Measurements from ENCODE around the gene PCOLCE2. TPM values are rescaled to one million over a fixed set of nuclear protein-coding genes. Genes with fewer than 3 reads are reported as not detected.

The PCOLCE2 gene
- total and polyA plus RNA-seq, 3 donors from 2014 or later = 10.7 to 15.4 (median 14.4) TPM

DNA sequence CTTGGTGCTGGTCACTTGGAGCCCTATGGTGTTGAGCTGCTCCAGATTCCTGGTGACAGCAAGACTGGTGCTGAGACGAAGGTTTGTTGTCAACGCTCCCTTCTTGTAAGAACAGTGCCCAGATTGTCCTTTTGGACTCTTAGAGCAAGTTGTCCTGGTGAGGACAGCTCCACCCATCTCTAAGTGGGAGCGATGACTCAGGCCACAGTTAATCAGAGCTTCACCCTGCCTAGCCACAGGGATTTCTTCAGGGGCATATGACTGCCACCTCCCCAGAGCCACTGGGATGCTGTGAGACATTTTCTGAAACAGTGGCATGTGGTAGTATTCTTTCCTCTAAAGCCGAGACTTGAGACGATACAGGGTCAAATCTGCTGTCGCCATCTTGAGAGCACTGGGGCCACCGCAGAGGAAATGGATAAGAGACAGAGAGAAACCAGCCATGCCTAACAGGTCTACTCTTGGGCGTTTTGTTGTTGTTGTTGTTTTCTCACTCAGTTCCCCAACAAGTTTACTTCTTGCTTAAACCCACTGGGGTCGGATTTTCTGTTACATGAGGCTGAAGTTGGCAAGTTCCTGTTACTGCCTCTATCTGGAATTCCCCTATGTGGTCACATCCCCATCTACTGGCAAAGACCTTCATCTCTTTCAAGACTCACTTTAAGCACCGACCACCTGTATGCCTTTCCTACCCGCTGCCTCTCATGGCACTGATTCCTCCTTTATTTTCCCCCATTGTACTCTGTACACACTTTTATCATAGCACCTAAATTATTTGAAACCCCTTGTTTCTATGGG lies 16.0 kb upstream of the PCOLCE2 start:
- TF ChIP-seq CTCF (IDR thresholded peaks at IDR 0.05) (no peak), POLR2A (IDR thresholded peaks at IDR 0.05) (no peak)
- intact Hi-C loops (cut with DNase I; ENCODE audit: low total_unique reads) = no loop called here
- H3K4me3 ChIP-seq = no peak overlapping the region
- H3K27ac ChIP-seq = no peak overlapping the region
- no peaks in the 10 kb centered on the region for H3K9me3 ChIP-seq
- no peaks in the 10 kb centered on the region for H3K27me3 ChIP-seq
- 79 to 85% methylated on average over 11 of the region's 11 CpGs for WGBS, 2 donors
- H3K4me1 ChIP-seq = no peaks in the 10 kb centered on the region
- no peak for DNase-seq
- no peaks in the 10 kb centered on the region for H3K36me3 ChIP-seq (ENCODE audit: low read depth, missing control alignments)

- Histone ChIP-seq H3K27me3 (no peaks in the 10 kb centered on the region), H3K27ac (no peak overlapping the region), H3K36me3 (ENCODE audit: low read depth, missing control alignments) (no peaks in the 10 kb centered on the region), H3K4me3 (no peak overlapping the region), H3K9me3 (no peaks in the 10 kb centered on the region), H3K4me1 (no peaks in the 10 kb centered on the region)
- intact Hi-C loops (cut with DNase I; ENCODE audit: low total_unique reads) = no loop called here
- DNase-seq = no peak
- TF ChIP-seq CTCF (IDR thresholded peaks at IDR 0.05) = no peak
- TF ChIP-seq POLR2A (IDR thresholded peaks at IDR 0.05) = no peak
- 70 to 90% methylated on average over 2 of the region's 2 CpGs for WGBS, 2 donors
Observed at GRCh38 chr3:142902356-142902755, 13.5 kb upstream of the PCOLCE2 start.

- no peak for DNase-seq
- Histone ChIP-seq H3K36me3 (ENCODE audit: low read depth, missing control alignments) (no peaks in the 10 kb centered on the region), H3K9me3 (no peaks in the 10 kb centered on the region), H3K4me1 (no peaks in the 10 kb centered on the region), H3K27ac (no peak overlapping the region), H3K27me3 (no peaks in the 10 kb centered on the region), H3K4me3 (no peak overlapping the region)
- intact Hi-C loops (cut with DNase I; ENCODE audit: low total_unique reads) = no loop called here
- TF ChIP-seq CTCF (IDR thresholded peaks at IDR 0.05) = no peak
- TF ChIP-seq POLR2A (IDR thresholded peaks at IDR 0.05) = no peak
- 81 to 95% methylated on average over 3 of the region's 3 CpGs for WGBS, 2 donors
Observed at GRCh38 chr3:142898346-142899213, 9.7 kb upstream of the PCOLCE2 start.

DNA sequence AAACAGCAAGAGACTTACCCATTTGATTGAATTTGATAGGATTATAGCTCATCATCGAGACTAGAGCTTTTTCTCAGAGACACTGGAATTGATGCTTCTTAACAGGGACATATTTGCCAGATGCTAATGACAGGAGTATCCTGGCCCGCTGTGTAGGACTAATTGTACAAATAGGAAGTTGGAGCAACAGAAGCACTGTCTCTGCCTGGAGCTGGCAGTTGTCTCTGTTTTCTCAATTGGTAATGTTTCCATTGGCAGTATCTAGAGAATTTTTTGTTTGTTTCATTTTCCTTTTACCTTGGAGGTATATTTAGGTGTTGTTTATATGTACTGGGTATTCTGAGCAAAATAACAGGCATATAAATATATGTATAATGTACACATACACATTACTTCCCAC lies 8.9 kb upstream of the PCOLCE2 start:
- intact Hi-C loops (cut with DNase I; ENCODE audit: low total_unique reads) = no loop called here
- DNase-seq = no peak
- Histone ChIP-seq H3K4me1 (no peaks in the 10 kb centered on the region), H3K36me3 (ENCODE audit: low read depth, missing control alignments) (no peaks in the 10 kb centered on the region), H3K9me3 (no peaks in the 10 kb centered on the region), H3K4me3 (no peak overlapping the region), H3K27me3 (no peaks in the 10 kb centered on the region), H3K27ac (no peak overlapping the region)
- TF ChIP-seq POLR2A (IDR thresholded peaks at IDR 0.05) (no peak), CTCF (IDR thresholded peaks at IDR 0.05) (no peak)
- WGBS, 2 donors = 49 to 60% methylated on average over 2 of the region's 2 CpGs

All from testis (tissue), 3 donors.